Ramos (cell line): ENCODE measurements around the gene OR4N5.
"Not testable (repeated sequence)": the region's sequence is repeated elsewhere in the genome, so short reads cannot be mapped to it uniquely, and the experiment has no call there.

Experiments used
- in situ Hi-C: fragments of 300-500 bp; cut with MboI; formaldehyde crosslinking; loops from one replicate; pipeline ENCODE4 v1.14.3; 2022; ENCODE audit warnings: low sequenced_read_pairs; ENCODE audit not compliant: unreplicated experiment

OR4N5 gene

GRCh38 chr14:20138520-20138919 is at the start of gene OR4N5:
OR4N5 (plus strand) TSS chr14:20138820; CDS start chr14:20143736, 4,916 bp downstream.
- in situ Hi-C loops = no loop called here

- in situ Hi-C loops = no loop called here
Measured at GRCh38 chr14:20092050-20092449, 46.6 kb upstream of the OR4N5 start.

- in situ Hi-C loops = no loop called here
Measured at GRCh38 chr14:20093442-20093841, 45.2 kb upstream of the OR4N5 start.

GRCh38 chr14:20098926-20099770 is 39.5 kb upstream of the OR4N5 start:
- in situ Hi-C loops = not testable (repeated sequence)

- in situ Hi-C loops = no loop called here
Measured at GRCh38 chr14:20110438-20110837, 28.2 kb upstream of the OR4N5 start, which contains the start of gene OR4K17. OR4K17 (plus strand) TSS chr14:20110739; CDS start chr14:20117500, 6,761 bp downstream.

- in situ Hi-C loops = no loop called here
Measured at GRCh38 chr14:20112321-20112720, 26.3 kb upstream of the OR4N5 start.

GRCh38 chr14:20116748-20117147 is 21.9 kb upstream of the OR4N5 start:
- in situ Hi-C loops = no loop called here

GRCh38 chr14:20118795-20119194 is 19.8 kb upstream of the OR4N5 start:
- in situ Hi-C loops = no loop called here

- in situ Hi-C loops = no loop called here
Measured at GRCh38 chr14:20143911-20144310, 5.3 kb downstream of the OR4N5 start.

- in situ Hi-C loops = no loop called here
Measured at GRCh38 chr14:20144820-20145219, 6.2 kb downstream of the OR4N5 start.

GRCh38 chr14:20164462-20164861 is 25.8 kb downstream of the OR4N5 start:
- in situ Hi-C loops = no loop called here

GRCh38 chr14:20167091-20167490 is 28.5 kb downstream of the OR4N5 start:
- in situ Hi-C loops = no loop called here

- in situ Hi-C loops = not testable (repeated sequence)
Measured at GRCh38 chr14:20169852-20170251, 31.2 kb downstream of the OR4N5 start.

- in situ Hi-C loops = not testable (repeated sequence)
Measured at GRCh38 chr14:20174205-20174604, 35.6 kb downstream of the OR4N5 start.

GRCh38 chr14:20176330-20176729 is 37.7 kb downstream of the OR4N5 start:
- in situ Hi-C loops = no loop called here

GRCh38 chr14:20177433-20177974 is 38.9 kb downstream of the OR4N5 start:
- in situ Hi-C loops = no loop called here

- in situ Hi-C loops = no loop called here
Measured at GRCh38 chr14:20179218-20179617, 40.6 kb downstream of the OR4N5 start.

GRCh38 chr14:20179880-20180279 is 41.3 kb downstream of the OR4N5 start:
- in situ Hi-C loops = no loop called here

GRCh38 chr14:20180486-20180885 is 41.9 kb downstream of the OR4N5 start:
- in situ Hi-C loops = no loop called here

GRCh38 chr14:20184181-20184580 is 45.6 kb downstream of the OR4N5 start:
- in situ Hi-C loops = no loop called here

GRCh38 chr14:20190596-20190995 is 52.0 kb downstream of the OR4N5 start, which contains the start of gene OR11G2:
OR11G2 (plus strand) TSS chr14:20190896; CDS start chr14:20197438, 6,542 bp downstream.
- in situ Hi-C loops = no loop called here

GRCh38 chr14:20191396-20191795 is 52.8 kb downstream of the OR4N5 start:
- in situ Hi-C loops = no loop called here
